Mucosa of gallbladder (tissue), 1 donor: Measurements from ENCODE around the gene RBFA. TPM values are rescaled to one million over a fixed set of nuclear protein-coding genes. Genes with fewer than 3 reads are reported as not detected.
"Not testable (repeated sequence)": the region's sequence is repeated elsewhere in the genome, so short reads cannot be mapped to it uniquely, and the experiment has no call there.

ENCODE experiments used
- DNase-seq: peaks from one replicate; pipeline ENCODE4 v3.0.0-alpha.2; 2020; ENCODE audit warnings: low spot score
- total RNA-seq: library from RNA; stranded (reverse); gene quantifications from one replicate; pipeline ENCODE4 v1.2.1, GENCODE V29; 2021
- donor health status: DM: no; HTN: no; CAD: no.

RBFA gene, protein sequence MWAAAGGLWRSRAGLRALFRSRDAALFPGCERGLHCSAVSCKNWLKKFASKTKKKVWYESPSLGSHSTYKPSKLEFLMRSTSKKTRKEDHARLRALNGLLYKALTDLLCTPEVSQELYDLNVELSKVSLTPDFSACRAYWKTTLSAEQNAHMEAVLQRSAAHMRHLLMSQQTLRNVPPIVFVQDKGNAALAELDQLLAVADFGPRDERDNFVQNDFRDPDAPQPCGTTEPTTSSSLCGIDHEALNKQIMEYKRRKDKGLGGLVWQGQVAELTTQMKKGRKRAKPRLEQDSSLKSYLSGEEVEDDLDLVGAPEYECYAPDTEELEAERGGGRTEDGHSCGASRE
- total RNA-seq, result 17.7 TPM

DNA sequence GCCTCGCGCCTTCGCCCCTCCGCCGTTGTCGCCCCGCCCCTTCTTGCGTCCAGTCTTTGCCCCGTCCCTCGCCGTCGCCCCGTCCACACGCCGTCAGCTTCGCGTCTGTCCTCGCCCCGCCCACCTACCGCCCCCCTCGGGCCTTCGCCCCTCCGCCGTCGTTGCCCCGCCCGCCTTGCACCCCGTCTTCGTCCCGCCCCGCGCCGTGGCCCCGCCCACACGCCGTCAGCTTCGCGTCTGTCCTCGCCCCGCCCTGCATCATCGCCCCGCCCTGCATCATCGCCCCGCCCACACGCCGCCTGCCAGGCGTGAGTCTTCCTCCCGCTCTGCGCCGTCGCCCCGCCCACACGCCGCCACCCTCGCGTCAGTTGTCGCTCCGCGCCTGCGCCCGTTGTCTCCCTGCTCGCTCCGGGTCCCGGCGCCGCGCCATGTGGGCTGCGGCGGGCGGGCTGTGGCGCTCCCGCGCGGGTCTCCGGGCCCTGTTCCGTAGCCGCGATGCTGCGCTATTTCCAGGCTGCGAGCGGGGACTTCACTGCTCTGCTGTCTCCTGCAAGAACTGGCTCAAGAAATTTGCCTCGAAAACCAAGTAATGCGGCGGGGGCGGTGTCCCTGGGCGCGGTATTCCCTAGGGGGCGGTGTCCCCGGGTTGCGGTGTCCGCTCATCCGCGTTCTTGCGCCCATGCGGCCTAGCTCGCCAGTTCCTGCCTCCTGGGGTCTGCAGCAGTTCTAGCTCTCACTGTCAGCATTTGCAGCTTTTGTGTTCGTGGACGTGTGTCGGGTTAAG is at the start of gene RBFA:
Gene RBFA (plus strand): TSS at position 367 of the 784 bp plus-strand sequence. CDS start 62 bp downstream, at position 429.
- peak; percentile 100 for DNase-seq

DNA sequence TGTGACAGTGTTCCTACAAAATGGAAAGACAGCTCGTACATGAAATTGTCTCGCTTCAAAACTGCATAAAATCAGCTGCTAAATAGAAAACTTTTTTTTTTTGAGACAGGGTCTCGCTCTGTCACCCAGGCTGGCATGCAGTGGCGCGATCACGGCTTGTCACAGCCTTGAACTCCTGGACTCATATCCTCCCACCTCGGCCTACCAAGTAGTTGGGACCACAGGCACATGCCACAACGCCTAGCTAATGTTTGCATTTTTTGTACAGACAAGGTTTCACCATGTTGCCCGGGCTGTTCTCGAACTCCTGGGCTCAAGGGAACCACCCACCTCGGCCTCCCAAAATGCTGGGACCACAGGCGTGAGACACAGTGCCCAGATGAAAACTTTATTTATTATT is 49.1 kb upstream of the RBFA start:
- no peak for DNase-seq

DNA sequence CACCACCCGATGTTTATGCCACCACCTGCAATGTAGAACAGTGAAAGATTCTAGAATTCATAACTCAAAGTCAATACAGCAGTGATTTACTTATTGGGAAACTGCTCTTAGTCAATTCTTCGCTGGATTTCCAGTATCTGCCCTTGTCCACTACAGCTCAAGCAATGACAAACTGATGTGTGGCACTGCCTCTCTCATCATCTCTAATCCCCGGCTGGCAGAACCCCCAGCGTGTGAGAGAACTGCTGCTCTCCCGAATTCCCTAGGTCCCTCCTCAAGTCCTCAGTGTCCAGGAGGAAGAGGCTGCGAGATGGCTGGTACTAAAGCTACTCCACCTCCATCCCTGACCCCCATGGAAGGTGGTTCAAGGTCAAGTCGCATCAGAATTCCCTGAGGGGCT is 47.5 kb upstream of the RBFA start:
- DNase-seq, result no peak

DNA sequence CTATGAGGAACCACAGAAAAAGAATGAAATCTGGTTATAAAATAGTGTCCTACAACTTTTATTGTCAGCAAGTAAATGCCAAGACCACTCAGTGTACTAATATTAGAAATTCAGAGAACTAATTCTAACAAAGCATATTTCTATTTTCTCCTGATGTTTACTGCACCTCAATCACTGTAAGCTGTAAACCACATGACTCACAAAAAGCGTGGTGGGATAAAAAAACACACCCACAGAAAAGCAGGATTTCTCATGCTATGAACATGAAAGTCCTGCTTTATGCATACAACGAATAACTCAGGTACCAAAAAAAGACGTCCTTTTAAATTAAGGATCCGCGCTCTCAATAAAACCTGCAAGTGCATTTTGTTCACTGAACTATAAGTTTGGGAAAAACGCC is 46.7 kb upstream of the RBFA start:
- no peak for DNase-seq

DNA sequence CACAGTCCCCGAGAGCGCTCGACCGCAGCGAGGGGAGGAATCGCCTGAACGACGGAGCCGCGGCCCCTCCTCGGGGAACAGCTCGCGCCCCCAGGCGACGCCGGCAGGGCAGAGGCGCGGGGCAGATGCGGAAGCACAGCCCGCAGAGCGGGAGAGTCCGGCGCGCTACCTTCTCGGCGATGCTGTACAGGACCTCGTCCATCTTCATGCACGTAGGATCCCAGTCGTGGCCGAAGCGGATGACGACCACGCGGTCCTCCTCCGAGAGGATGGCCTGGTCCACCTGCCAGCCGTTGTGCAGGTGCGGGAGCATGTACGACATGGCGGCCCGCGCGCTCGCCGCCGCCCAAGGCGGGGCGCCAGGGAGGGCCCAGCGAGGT is 46.2 kb upstream of the RBFA start:
- DNase-seq, result peak; percentile 38

DNA sequence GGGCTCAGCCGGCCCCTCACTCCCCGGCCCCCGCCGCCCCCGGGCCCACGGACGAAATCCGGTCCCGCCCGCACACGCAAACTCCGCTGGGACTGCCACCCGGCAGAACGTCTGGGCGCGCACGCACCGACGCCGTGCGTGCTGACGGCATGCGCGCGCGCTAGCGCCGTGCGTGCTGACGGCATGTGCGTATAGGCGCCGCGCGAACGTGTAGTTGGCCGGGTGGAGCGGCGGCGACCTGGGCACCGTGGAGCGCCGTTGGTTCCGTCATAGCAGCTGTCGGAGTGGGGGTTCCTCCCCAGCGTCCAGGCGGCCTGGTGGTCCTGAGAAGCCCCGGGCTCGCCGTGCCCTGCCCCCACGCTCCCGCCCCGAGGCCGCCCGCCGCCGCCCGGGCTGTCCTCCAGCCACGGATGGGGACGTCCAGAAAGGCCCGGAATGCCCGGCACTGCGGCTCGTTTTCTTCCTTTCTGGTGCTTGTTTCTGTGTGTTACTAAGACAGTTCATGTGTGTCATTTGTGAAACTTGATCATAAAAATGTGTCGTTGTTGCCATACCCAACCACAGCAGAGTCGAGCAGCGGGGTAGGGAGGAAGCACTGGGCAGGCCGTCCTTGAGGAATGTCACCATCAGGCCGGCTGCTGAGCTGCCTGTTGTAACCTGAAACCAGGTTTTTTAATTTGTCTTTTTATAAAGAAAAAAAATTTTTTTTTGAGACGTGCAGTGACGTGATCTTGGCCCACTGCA is 45.6 kb upstream of the RBFA start, which contains the start of gene TXNL4A:
Gene TXNL4A (minus strand): TSS at position 113 of the 744 bp plus-strand sequence. CDS start 171 bp downstream, outside the sequence.
- DNase-seq, result peak; percentile 86

DNA sequence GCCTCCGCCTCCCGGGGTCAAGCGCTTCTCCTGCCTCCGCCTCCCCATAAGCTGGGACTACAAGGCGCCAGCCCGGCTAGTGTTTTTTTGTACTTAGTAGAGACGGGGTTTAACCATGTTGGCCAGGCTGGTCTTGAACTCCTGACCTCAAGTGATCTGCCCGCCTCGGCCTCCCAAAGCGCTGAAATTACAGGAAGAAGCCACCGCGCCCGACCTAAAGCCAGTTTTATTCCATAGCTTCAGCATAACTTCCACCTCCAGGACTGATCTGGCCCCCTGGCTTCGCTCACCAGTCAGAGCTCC is 45.1 kb upstream of the RBFA start:
- DNase-seq, result no peak

DNA sequence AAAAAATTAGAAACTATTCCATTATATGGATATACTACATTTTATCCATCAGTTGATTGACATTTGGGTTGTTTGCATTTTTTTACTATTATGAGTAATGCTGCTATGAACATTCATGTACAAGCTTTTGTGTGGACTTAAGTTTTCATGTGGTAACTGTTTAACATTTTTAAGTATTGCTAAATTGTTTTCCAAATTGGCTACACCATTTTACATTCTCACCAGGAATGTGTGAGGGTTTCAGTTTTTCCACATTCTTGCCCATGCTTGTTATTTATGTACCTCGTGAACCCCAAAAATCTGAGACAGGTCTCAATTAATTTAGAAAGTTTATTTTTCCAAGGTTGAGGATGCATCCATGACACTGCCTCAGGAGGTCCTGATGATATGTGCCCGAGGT is 42.7 kb upstream of the RBFA start:
- no peak for DNase-seq

DNA sequence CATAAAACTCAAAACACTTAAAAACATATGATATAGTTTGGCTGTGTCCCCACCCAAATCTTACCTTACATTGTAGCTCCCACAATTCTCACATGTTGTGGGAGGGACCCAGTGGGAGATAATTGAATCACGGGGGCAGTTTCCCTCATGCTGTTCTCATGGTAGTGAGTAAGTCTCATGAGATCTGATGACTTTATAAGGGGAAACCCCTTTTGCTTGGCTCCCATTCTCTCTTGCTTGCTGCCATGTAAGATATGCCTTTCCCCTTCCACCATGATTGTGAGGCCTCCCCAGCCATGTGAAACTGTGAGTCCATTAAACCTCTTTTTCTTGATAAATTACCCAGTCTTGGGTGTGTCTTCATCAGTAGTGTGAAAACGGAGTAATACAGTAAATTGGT is 34.5 kb upstream of the RBFA start:
- DNase-seq, result not testable (repeated sequence)

DNA sequence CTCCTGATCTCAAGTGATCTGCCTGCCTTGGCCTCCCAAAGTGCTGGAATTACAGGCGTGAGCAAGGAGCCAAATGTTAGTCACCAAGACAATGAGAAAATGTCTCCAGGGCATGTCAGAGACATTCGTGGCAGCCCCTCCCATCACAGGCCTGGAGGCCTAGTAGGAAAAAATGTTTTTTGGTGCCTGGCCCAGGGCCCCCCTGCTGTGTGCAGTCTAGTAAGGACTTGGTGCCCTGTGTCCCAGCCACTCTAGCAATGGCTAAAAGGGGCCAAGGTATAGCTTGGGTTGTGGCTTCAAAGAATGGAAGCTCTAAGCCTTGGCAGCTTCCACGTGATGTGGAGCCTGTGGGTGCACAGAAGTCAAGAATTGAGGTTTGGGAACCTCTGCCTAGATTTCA is 33.4 kb upstream of the RBFA start:
- no peak for DNase-seq

DNA sequence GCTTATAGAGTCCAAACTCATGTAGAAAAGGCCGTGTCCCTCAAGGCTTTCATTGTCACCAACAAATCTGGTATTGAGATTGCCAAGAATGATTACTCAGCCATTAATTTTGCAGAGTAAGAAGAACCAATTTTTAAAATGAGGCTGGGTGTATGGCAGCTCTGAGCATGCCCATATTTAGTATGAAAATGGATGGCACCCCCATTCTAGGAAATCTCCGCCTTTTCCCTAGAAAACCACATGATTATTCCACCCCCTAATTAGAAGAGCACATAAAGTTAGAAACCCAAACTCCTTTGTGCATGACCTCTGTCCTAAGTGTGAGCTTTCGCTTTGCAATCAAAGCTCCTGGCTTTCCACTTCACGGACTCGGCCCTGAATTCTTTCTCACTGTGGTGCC is 31.8 kb upstream of the RBFA start:
- no peak for DNase-seq

DNA sequence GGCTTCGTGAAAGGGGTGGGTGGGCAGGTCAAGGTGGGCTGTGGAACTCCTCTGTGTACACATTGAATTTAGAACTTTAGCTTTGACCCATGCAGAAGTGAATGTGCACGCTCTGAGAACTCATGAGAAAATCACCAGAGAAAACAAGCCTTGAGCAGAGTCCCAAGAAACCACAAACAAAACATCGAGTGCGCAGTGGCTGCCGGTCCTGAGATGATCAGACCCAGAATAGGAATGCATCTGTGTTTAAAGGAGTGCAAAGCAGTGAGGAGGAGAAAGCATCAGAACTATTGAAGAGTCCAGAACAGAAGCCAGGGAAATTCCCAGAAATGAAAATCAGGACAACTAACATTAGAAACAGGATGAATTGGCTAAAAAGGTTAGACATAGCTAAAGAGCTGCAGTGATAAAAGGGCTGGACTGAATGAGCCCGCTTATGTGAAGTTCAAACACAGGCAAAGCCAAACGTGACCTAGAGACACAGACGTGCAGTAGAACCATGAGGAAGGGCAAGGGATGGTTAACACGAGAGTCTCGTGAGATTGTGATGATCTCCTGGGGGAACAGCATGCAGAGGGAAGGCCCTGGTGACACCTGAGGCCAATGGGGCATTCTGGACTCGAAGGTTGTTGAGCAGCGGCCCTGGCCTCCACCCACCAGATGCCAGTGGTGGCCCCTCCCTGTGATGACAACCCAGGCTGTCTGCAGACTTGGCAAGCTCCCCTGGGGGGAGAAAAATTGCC is 29.5 kb upstream of the RBFA start:
- DNase-seq, result no peak

DNA sequence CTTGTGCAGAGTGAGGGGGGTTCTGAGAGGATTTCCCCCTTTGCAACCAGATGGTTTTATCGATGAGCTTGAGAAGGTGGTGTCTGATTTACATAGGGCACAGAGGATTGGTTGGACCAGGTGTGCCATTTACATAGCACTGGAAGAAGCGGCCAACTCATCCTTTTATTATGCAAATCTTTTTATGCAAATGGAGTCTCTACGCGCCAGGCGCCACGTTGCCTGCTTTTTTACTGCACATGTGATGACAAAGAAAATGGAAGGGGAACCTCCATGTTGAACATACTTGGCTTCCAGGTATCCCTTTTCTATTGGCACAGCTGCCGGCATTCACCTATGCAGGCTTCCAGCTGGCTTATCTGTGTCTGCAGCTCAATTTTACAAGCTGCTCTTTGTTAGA is 27.5 kb upstream of the RBFA start:
- DNase-seq, result no peak

DNA sequence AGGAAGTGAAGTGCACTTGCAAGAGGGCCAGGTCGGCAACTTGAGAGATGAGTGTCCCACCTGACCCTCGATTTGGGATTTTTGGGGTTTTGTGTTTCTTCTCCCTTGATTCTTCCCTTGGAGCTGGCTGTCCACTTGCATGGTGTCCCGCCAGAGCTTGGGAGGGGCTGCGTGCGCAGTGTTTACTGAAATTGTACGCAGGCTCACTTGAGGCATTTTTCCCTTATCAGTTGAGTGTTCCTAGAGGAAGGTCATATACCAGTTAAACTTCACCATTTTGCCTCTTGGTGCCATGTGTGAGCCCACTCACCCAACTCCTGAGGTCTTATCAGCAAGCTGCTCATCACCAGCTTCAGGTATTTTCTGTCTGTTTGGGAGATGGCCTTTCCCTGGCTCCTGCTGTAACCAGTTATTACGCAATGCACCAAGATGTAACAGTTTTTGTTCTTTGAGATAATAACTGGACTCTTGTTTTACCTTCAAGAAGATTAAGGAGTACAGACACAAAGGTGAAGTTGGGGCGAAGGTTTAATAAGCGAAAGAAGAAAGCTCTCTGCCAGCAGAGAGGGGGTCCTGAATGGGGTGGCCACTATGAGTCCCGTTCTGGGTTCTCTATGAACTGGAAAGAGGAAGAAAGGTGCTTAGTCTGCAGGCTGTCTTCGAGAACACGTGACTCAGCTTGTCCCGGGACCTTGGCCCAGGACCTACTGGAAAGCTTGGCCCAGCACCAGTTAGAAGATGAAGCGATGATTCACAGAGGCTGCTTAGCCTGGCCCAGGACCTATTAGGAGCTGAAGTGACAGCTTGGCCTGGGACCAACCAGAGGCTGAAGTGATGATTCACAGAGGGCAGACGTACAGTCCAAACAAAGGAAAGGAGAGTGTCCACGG is 24.3 kb upstream of the RBFA start:
- DNase-seq, result peak; percentile 84

DNA sequence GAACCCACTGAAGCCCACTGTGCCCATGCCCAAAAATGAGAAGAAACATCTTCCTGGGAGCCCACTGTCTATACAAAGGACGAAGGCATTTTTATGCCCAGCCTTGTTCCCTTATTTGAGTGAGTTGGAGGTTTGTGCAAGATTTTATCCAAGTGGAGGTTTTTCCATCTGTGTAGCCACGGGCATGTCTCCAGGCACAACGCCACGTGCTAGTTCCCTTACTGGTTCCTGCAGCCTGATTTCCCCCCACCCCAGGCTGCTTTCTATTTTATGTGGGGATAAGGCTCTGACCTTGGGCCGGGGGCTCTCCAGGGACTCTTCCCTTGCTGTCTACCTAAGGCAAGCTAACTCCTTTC is 23.7 kb upstream of the RBFA start:
- DNase-seq, result no peak

DNA sequence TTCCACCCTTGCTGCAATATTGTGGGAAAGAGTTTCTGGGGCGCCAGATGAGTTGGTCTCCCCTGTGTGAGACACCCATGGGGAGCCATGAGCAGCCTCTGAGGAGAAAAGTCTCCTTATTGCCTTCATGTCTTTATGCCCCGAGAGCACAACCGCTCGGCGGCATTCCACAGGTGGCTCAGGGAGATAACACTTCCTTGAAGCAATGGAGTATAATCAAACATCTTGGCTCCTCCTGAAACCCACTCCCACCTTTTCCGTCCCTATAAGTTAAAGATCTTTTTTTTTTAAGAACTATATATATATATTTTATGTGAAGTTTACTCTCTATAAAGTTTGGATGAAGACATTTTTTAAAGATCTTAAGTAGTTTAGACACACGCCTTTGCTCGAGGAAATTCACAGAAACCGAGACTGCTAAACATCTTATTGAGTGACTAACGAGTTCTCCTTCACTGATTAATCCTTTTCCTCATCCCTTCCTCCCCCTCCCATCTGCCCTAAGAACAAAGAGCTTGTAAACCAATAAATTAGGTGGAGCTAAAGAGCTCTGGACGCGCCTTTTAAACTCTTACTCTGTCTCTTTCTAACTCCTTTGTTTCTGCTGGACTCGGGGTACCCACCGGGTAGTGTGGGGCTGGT is 22.6 kb upstream of the RBFA start:
- DNase-seq, result not testable (repeated sequence)

DNA sequence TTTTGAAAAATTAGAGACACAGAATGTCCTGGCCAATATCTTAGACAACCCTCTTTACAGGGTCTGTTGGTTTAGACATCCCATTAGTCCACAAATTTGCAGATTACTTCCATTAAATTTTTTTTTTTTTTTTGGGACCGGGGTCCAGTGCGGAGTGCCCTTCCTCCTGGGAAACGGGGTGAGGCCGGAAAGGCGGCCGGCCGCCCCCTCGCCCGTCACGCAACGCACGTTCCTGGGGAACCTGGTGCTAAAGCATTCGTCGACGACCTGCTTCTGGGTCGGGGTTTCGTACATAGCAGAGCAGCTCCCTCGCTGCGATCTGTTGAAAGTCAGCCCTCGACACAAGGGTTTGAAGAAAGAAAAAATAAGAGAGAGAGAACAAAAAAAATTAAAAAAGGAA is 21.5 kb upstream of the RBFA start:
- no peak for DNase-seq

DNA sequence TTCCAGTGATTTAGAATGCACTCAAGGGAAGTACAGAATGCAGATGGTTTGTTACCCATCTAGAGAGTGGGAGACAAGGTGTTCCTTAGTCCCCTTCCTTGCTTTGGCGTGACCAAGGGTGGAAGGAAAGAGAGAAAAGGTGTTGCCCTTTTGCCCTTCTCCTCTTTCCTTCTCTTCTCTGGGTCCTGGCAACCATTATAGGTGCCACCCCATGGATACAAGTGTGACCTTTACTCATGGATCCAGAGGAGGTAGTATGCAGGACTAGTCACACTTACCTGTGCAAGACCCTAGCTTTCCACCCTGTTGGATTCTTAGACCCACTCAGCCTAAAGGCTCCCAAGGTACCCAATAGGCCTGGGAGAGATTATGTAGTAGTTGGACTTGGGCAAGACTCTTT is 11.6 kb upstream of the RBFA start:
- no peak for DNase-seq

DNA sequence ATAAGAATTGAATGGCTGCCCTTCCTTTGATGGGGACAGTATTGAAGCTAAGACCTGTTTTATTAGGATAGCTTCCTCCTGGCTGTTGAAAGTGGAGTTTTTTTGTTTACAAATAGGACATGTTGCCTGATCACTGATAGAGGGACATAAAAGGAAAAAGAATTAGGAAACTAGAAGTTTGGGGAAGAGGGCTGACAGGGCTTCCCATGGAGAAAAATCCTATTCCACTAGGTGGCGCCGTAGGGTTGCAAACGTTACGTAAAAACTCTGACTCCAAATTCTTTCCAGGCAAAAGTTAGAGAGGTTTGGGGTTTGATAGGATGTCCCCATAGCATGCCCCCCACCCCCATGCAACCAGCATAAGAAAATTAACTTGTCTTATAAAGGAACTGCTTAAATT is 11.1 kb upstream of the RBFA start:
- DNase-seq, result no peak

DNA sequence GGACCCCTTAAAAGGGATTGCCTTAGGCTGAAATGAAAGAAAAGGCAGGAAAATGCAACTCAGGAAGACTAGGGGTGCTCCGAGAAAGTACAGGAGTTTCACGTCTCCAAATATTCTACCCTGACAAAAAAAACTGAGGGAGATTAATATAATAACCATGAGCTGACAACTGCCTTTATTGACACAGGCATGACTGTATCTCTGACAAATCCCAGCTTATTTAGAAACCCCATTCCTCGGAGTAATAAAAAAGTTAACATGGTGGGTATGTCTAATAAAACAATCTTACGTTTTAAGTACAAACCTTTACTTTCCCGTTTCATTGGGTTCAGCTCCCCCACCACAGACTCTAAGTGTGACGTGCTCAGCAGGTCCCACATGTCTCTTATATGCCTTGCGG is 7.9 kb upstream of the RBFA start:
- DNase-seq, result no peak

DNA sequence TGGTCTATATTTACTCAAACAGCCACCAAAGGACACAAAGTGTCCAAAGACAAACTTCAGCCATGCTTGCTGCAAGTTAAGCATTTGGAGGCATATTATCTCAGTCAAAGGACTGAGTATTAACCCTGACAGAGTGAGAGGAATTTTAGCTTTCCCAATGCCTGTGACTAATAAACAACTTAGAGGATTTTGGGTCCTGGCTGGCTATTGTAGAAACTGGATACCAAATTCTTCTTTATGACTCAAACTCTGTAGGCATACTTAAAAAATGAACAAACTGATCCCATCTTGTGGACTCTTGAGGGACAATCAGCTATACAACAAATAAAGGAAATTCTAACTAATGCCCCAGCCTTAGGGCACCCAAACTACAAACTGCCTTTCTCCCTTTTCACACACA is 6.5 kb upstream of the RBFA start:
- not testable (repeated sequence) for DNase-seq
